Pericardium fibroblast (primary cell): Measurements from ENCODE around the gene AIDA. TPM values are rescaled to one million over a fixed set of nuclear protein-coding genes. Genes with fewer than 3 reads are reported as not detected.

Experiments used
- total RNA-seq: library from RNA; depleted of rRNA; stranded (reverse); fragments of >200 nt; gene quantifications from 2 replicates; pipeline ENCODE4 v1.2.3, GENCODE V29; 2015

Gene AIDA, protein sequence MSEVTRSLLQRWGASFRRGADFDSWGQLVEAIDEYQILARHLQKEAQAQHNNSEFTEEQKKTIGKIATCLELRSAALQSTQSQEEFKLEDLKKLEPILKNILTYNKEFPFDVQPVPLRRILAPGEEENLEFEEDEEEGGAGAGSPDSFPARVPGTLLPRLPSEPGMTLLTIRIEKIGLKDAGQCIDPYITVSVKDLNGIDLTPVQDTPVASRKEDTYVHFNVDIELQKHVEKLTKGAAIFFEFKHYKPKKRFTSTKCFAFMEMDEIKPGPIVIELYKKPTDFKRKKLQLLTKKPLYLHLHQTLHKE
- 44.8 and 57.9 TPM in 2 replicates for total RNA-seq

DNA sequence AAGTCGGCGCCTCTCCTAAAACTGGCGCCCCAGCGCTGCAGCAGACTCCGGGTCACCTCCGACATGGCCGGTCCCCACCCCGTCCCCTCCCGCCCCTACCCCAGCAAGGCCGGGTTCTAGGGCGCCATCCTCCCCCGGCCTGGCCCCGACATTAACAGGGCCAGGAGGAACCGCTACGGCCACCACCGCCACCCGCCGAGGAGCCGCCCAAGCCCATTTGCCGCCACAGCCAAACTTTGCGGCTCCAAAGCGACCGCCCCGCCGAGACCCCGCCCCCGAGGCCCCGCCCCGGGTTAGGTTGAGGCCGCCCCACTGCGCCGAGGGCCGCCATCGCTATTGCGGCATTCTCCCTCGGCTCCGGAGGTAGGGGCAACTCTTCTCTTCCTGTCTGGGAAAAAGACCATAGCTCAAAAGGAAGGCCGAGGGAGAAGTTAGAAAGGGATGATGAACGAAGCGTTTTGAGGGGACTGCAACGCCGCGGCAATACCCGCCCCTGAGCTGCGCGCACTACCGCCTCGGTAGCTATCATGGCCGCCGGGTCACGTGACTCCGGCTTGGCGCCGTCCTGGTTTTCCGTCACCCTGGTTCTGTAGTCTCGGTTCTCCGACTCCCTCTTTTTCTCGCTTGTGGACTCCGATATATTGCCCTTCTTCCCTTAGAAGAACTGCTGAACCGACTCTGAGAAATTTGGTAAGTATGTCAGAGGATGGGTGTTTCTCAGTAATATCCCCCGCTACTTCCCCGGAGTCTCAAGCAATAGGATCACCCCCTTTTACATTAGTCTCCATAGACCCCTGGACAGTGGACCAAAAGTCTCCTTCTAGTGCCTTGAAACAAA, at the start of gene AIDA, which contains the start of gene BROX:
TSS of gene AIDA (minus strand) at position 239 of the 838 bp plus-strand sequence. CDS start at position 65, 174 bp downstream.
TSS of gene BROX (plus strand) at position 312 of the 838 bp plus-strand sequence. CDS start 3,136 bp downstream, outside the sequence.

DNA sequence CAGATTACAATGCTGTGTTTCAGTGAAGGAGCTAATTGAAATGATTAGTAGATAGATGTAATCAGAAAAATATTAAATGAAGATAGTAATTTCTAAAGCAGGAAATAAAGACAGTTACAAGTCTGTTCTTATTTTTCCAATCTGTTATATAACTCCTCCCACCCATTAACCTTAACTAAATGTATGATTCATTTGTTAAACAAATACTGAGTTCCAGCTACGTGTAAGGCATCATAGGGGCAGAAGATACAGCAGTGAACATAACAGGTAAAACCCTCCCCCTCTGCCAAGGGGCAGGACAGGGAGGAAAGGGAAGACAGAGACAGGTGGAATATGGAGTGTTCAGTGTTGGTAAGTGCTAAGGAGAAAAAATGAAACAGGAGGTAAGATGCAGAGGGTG, 24.7 kb upstream of the AIDA start, which contains the start of gene FAM177B:
TSS of gene FAM177B (plus strand) at position 231 of the 400 bp plus-strand sequence. CDS start 9,344 bp downstream, outside the sequence.

Other genes starting within 250 kb of the AIDA start
- under 0.01 TPM in 1 of 2 replicates, not detected in the other for gene HHIPL2, start 164.4 kb downstream of the AIDA start, total RNA-seq
- 3.7 and 4.2 TPM in 2 replicates for gene TAF1A, start 122.6 kb downstream of the AIDA start, total RNA-seq
- 31.2 and 31.3 TPM in 2 replicates for gene MIA3, start 94.4 kb downstream of the AIDA start, total RNA-seq
- 19.4 and 34.1 TPM in 2 replicates for gene BROX, start 73 bp upstream of the AIDA start, total RNA-seq
- not detected in 2 replicates for gene FAM177B, start 24.7 kb upstream of the AIDA start, total RNA-seq
- 7.7 and 8.8 TPM in 2 replicates for gene DISP1, start 102.5 kb upstream of the AIDA start, total RNA-seq